K562 (cell line): Measurements from ENCODE around the gene KIF3A. TPM values are rescaled to one million over a fixed set of nuclear protein-coding genes. Genes with fewer than 3 reads are reported as not detected.

Experiments
- ATAC-seq: fragments of 200-7000 bp; cut with Tn5 transposase; 3 replicates; pipeline ENCODE4 v1.9.1; 2020; ENCODE audit warnings: moderate library complexity
- BruUV-seq: library from RNA; stranded (reverse); fragments of 400-500 nt; replicated peaks from 2 replicates; lab custom pipeline; 2021; lab: Mats Ljungman, UMichigan
- CTCF ChIA-PET: fragments of 300-600 bp; formaldehyde crosslinking; extraction: SDS; loops from one replicate; lab custom pipeline; 2021; ENCODE audit warnings: low intra/inter-chr PET ratio; lab: Yijun Ruan, JAX
- POLR2A ChIA-PET: fragments of 300-600, 350-650 bp; sonication (Branson Sonifier 250); formaldehyde crosslinking; extraction: SDS; loops from one replicate; lab custom pipeline; 2021; ENCODE audit warnings: antibody characterized with exemption, inconsistent platforms; lab: Yijun Ruan, JAX
- DNase-seq, 4 experiments: peaks; one replicate each; pipeline versions ENCODE4 v3.0.0 to v3.0.0-alpha.2; 2011 to 2018; ENCODE audit warnings: low spot score in 3 of 4, mixed read lengths in 3 of 4; ENCODE audit errors: extremely low read depth in 1 of 4
- FAIRE-seq: peaks from 2 replicates; lab custom pipeline; 2011; peaks lifted over from hg19 to GRCh38; lab: Jason Lieb, UNC
- H2AFZ ChIP-seq: 2 replicates; pipeline ENCODE4 v1.6.0; 2011; ENCODE audit warnings: low read depth, low read length, control low read depth, inconsistent platforms
- H3K27ac ChIP-seq: fragments of 200-600 bp; 3 replicates; pipeline ENCODE4 v1.8.0; 2011; ENCODE audit warnings: low read depth, mild to moderate bottlenecking, control low read depth, inconsistent platforms, low read length, moderate library complexity, mixed read lengths; ENCODE audit errors: extremely low read depth
- H3K27me3 ChIP-seq, 2 experiments: fragments of 300-600 bp in 1 of 2; 2 replicates in 1 of 2; 3 replicates in 1 of 2; pipeline versions ENCODE4 v1.6.0 to v1.8.0; 2011; ENCODE audit warnings: inconsistent platforms in 2 of 2, low read length in 2 of 2, mild to moderate bottlenecking in 1 of 2, mixed read lengths in 1 of 2, moderate library complexity in 1 of 2; ENCODE audit not compliant: control insufficient read depth in 2 of 2, insufficient read depth in 2 of 2
- H3K36me3 ChIP-seq: fragments of 300-600 bp; 3 replicates; pipeline ENCODE4 v1.8.0; 2011; ENCODE audit warnings: mild to moderate bottlenecking, low read length, inconsistent platforms; ENCODE audit not compliant: control insufficient read depth, insufficient read depth
- H3K4me1 ChIP-seq, 2 experiments: fragments of 200-600 bp in 1 of 2; replicated peaks in 1 of 2; 2 replicates in 1 of 2; 3 replicates in 1 of 2; pipeline versions ENCODE4 v1.5.1 to v1.8.0; 2011; ENCODE audit warnings: inconsistent platforms in 2 of 2, low read length in 2 of 2, mild to moderate bottlenecking in 1 of 2, mixed read lengths in 1 of 2, moderate library complexity in 1 of 2; ENCODE audit not compliant: control insufficient read depth in 2 of 2, insufficient read depth in 2 of 2
- H3K4me2 ChIP-seq: 2 replicates; pipeline ENCODE4 v1.6.1; 2011; ENCODE audit warnings: low read length, control low read depth, inconsistent platforms, mixed read lengths; ENCODE audit not compliant: insufficient read depth
- H3K4me3 ChIP-seq: fragments of 200-600 bp; sonication (generic), shearing (Covaris generic); 2 replicates; pipeline ENCODE4 v1.5.1; 2016; ENCODE audit warnings: control low read depth, inconsistent platforms
- H3K79me2 ChIP-seq: fragments of 200-600 bp; 3 replicates; pipeline ENCODE4 v1.8.0; 2011; ENCODE audit warnings: low read length, inconsistent platforms; ENCODE audit not compliant: control insufficient read depth, insufficient read depth
- H3K9ac ChIP-seq, 2 experiments: 2 replicates each; pipeline versions ENCODE4 v1.6.0 to v1.6.1; 2011; ENCODE audit warnings: low read depth in 2 of 2, low read length in 2 of 2, control low read depth in 1 of 2, inconsistent platforms in 1 of 2, mild to moderate bottlenecking in 1 of 2, mixed read lengths in 1 of 2; ENCODE audit not compliant: insufficient read depth in 1 of 2
- H3K9me1 ChIP-seq: one replicate; pipeline ENCODE4 v1.6.0; 2011; ENCODE audit warnings: inconsistent platforms, mild to moderate bottlenecking, low read length, moderate library complexity; ENCODE audit not compliant: control insufficient read depth, insufficient read depth
- H3K9me3 ChIP-seq: replicated peaks from 2 replicates; pipeline ENCODE4 v1.5.1; 2011; ENCODE audit warnings: low read depth, low read length, inconsistent platforms; ENCODE audit not compliant: control insufficient read depth, insufficient read depth
- H4K20me1 ChIP-seq: replicated peaks from 2 replicates; pipeline ENCODE4 v1.6.1; 2011; ENCODE audit warnings: low read length, inconsistent platforms, mixed read lengths; ENCODE audit not compliant: control insufficient read depth, insufficient read depth
- ATF7 ChIP-seq: fragments of 450-650 bp; IDR thresholded peaks from 2 replicates; pipeline ENCODE4 v1.7.1; 2014; ENCODE audit warnings: mild to moderate bottlenecking, moderate library complexity
- CBX3 ChIP-seq, 2 experiments: IDR thresholded peaks; 1 replicate in 1 of 2; 2 replicates in 1 of 2; pipeline ENCODE4 v1.6.1; 2012; ENCODE audit warnings: inconsistent platforms in 2 of 2, low read length in 2 of 2, borderline replicate concordance in 1 of 2, control low read depth in 1 of 2
- ZNF280B ChIP-seq: fragments of 250-450 bp; sonication (Bioruptor Pico); IDR thresholded peaks from 2 replicates; pipeline ENCODE4 v1.5.1; 2021; ENCODE audit warnings: mild to moderate bottlenecking
- WGBS: fragments of 100-300 bp; shearing (Covaris generic); methylation state at CpG from one replicate; pipeline ENCODE4 v1.1.6; 2016; ENCODE audit warnings: low coverage, mixed read lengths; ENCODE audit not compliant: insufficient coverage; ENCODE audit errors: missing lambda C conversion rate; 5-methylcytosine and 5-hydroxymethylcytosine counted together
- in situ Hi-C: fragments of 300-500 bp; cut with MboI; formaldehyde crosslinking; loops from 4 replicates; pipeline ENCODE4 v1.15.0; 2018; ENCODE audit warnings: inconsistent platforms, mixed read lengths
- intact Hi-C: fragments of 100-400 bp; cut with micrococcal nuclease; formaldehyde crosslinking; loops from 2 replicates; pipeline ENCODE4 v1.14.2; 2022
- polyA plus RNA-seq, 8 experiments: library from polyadenylated mRNA; depleted of rRNA in 4 of 8; stranded (reverse) in 5 of 8; unstranded in 3 of 8; fragments of >200 nt; fragmentation: Nextera tagmentation in 2 of 8; fragmentation: Illumina TruSeq in 1 of 8; extraction: Ambion mirVana in 2 of 8; extraction: Trizol in 1 of 8; gene quantifications; 2 replicates each; pipeline versions ENCODE4 v1.2.1 to v1.2.3, GENCODE V29; 2011 to 2014; ENCODE audit warnings: inconsistent platforms in 1 of 8, missing spikeins in 1 of 8
- total RNA-seq, 7 experiments: library from RNA; depleted of rRNA in 6 of 7; stranded (reverse); fragments of >200 nt in 6 of 7; fragmentation: Illumina TruSeq in 2 of 7; extraction: Trizol in 2 of 7; gene quantifications; 2 replicates each; pipeline versions ENCODE4 v1.2.1 to v1.2.3, GENCODE V29; 2011 to 2021; ENCODE audit warnings: low replicate concordance in 1 of 7
- TF ChIP-seq, protein P1 (sequence below): fragments of 150-350 bp; IDR thresholded peaks from 2 replicates; pipeline ENCODE4 v1.6.1; 2014; ENCODE audit warnings: low read depth, mild to moderate bottlenecking, low read length, borderline replicate concordance

Gene KIF3A
- total and polyA plus RNA-seq, 9 of the 15 experiments (the other 6 are each of a cell fraction or from before 2014, with no cell fraction given): 1.5 to 7.8 (median 6.0) TPM

DNA sequence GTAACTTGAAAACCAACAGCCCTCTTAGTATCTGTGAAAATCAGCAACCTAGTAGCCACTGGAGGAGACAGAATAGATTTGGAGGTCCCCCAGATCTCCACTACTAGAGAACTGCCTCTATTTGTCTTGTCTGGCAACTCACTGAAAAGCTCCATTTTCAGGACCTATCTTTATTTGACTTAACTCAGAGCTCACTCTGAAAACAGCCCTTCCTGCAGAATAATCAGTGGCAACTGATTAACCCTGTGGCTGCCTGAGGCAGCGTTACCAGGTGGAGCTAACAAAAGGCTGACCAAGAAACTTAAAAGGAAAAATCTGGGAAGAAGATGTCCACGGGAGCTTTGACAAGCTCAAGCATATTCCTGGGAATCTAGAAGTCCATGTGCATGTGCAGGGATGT, 89.9 kb downstream of the KIF3A start:
- Histone ChIP-seq H3K27me3 (no peaks in the 10 kb centered on the region), H3K4me1 (peaks cover 8 to 10% of the 10 kb centered on the region in 2 experiments; a peak in 4 of 5 replicates), H3K36me3 (peaks cover 10% of the 10 kb centered on the region), H3K4me3 (no peak overlapping the region), H3K9me1 (no peaks in the 10 kb centered on the region), H3K4me2 (no peak overlapping the region), H3K9ac (no peak overlapping the region)
- CTCF ChIA-PET: no interaction called here
- no peak for FAIRE-seq
- 85% methylated on average over 2 of the region's 2 CpGs for WGBS
- intact Hi-C loops: no loop called here
- ATAC-seq: no peak
- peak in 1 of 2 experiments; percentile 61; a peak in 1 of 3 replicates for TF ChIP-seq CBX3 (IDR thresholded peaks at IDR 0.05; ENCODE audit: borderline replicate concordance in 1 of 2, low read length in 2 of 2)
- TF ChIP-seq, protein P1, sequence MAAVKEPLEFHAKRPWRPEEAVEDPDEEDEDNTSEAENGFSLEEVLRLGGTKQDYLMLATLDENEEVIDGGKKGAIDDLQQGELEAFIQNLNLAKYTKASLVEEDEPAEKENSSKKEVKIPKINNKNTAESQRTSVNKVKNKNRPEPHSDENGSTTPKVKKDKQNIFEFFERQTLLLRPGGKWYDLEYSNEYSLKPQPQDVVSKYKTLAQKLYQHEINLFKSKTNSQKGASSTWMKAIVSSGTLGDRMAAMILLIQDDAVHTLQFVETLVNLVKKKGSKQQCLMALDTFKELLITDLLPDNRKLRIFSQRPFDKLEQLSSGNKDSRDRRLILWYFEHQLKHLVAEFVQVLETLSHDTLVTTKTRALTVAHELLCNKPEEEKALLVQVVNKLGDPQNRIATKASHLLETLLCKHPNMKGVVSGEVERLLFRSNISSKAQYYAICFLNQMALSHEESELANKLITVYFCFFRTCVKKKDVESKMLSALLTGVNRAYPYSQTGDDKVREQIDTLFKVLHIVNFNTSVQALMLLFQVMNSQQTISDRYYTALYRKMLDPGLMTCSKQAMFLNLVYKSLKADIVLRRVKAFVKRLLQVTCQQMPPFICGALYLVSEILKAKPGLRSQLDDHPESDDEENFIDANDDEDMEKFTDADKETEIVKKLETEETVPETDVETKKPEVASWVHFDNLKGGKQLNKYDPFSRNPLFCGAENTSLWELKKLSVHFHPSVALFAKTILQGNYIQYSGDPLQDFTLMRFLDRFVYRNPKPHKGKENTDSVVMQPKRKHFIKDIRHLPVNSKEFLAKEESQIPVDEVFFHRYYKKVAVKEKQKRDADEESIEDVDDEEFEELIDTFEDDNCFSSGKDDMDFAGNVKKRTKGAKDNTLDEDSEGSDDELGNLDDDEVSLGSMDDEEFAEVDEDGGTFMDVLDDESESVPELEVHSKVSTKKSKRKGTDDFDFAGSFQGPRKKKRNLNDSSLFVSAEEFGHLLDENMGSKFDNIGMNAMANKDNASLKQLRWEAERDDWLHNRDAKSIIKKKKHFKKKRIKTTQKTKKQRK: no peak
- no peak for TF ChIP-seq ZNF280B
- no peak for TF ChIP-seq ATF7
- TF ChIP-seq, all 486 proteins: peak for 1
- H3K27ac ChIP-seq: no peak overlapping the region
- in situ Hi-C loops: no loop called here
- H3K79me2 ChIP-seq: no peaks in the 10 kb centered on the region
- no peak overlapping the region for H2AFZ ChIP-seq
- no TSS peak for BruUV-seq
- no peak for DNase-seq
- peaks cover 9% of the 10 kb centered on the region for H3K9me3 ChIP-seq
- POLR2A ChIA-PET: interaction anchor here (0.6 to 1.5 kb wide), 6 partner anchors 11 to 173 kb away, joined by 3 to 4 read pairs (median 3); no protein-coding TSS in a partner anchor
- no peaks in the 10 kb centered on the region for H4K20me1 ChIP-seq
